HUES64 (cell line): ENCODE results near the gene KCTD14.
"Not testable (repeated sequence)": the region's sequence is repeated elsewhere in the genome, so short reads cannot be mapped to it uniquely, and the experiment has no call there.

Source experiments
- H3K27ac ChIP-seq: 2 replicates; pipeline ENCODE4 v1.7.0; 2013; ENCODE audit warnings: low read depth, low read length, inconsistent platforms
- H3K27me3 ChIP-seq: 2 replicates; pipeline ENCODE4 v1.6.1; 2013; ENCODE audit warnings: mild to moderate bottlenecking, low read length; ENCODE audit not compliant: insufficient read depth
- H3K36me3 ChIP-seq: 2 replicates; pipeline ENCODE4 v1.6.1; 2013; ENCODE audit warnings: mild to moderate bottlenecking, low read length; ENCODE audit not compliant: insufficient read depth
- H3K4me1 ChIP-seq: 2 replicates; pipeline ENCODE4 v1.6.1; 2013; ENCODE audit warnings: mild to moderate bottlenecking, low read length, moderate library complexity; ENCODE audit not compliant: insufficient read depth
- H3K4me3 ChIP-seq: 2 replicates; pipeline ENCODE4 v1.5.1; 2013; ENCODE audit warnings: mild to moderate bottlenecking, low read length, moderate library complexity
- H3K9ac ChIP-seq: 2 replicates; pipeline ENCODE4 v1.6.1; 2013; ENCODE audit warnings: mild to moderate bottlenecking, low read depth, low read length
- H3K9me3 ChIP-seq: 2 replicates; pipeline ENCODE4 v1.6.1; 2013; ENCODE audit warnings: low read depth, low read length; ENCODE audit not compliant: insufficient read depth
- WGBS: fragments of 150-250, 120-280 bp; methylation state at CpG from one replicate; pipeline ENCODE4 v1.1.7; 2013; ENCODE audit warnings: missing lambda C conversion rate; 5-methylcytosine and 5-hydroxymethylcytosine counted together

The KCTD14 gene

DNA sequence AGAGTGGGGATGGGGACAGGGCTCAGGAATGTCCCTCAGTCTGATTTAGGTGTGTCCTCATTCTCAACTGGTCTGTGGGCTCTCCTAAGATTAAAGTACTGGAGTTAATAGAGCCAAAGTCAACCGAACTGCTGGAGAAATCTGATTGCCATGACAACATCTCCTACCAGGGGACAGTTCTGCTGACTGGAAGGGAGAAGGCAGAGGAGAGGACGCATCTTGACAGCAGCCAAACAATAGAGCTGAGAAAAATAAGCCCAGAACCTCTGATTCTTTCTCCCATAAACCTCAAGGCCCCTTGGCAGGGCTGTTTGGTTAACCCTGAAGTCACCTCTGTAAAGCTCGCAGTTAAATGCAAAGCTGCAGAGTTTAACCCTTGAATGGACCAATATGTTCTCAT is 2.8 kb downstream of the KCTD14 start:
- Histone ChIP-seq H3K4me1 (no peaks in the 10 kb centered on the region), H3K27ac (no peak overlapping the region), H3K36me3 (peaks cover 17% of the 10 kb centered on the region), H3K9me3 (no peaks in the 10 kb centered on the region), H3K9ac (no peak overlapping the region), H3K27me3 (no peaks in the 10 kb centered on the region), H3K4me3 (no peak overlapping the region)
- 32% methylated on average over 3 of the region's 3 CpGs for whole genome bisulfite sequencing

- Histone ChIP-seq H3K27ac (no peak overlapping the region), H3K27me3 (no peaks in the 10 kb centered on the region), H3K4me1 (no peaks in the 10 kb centered on the region), H3K36me3 (peaks cover 17% of the 10 kb centered on the region), H3K9me3 (no peaks in the 10 kb centered on the region), H3K4me3 (no peak overlapping the region), H3K9ac (no peak overlapping the region)
- WGBS, result 62% methylated on average over 4 of the region's 4 CpGs
Measured at GRCh38 chr11:78019808-78020207, 3.3 kb downstream of the KCTD14 start.

- Histone ChIP-seq H3K9ac (no peak overlapping the region), H3K4me3 (no peak overlapping the region), H3K27me3 (no peaks in the 10 kb centered on the region), H3K36me3 (peaks cover 17% of the 10 kb centered on the region), H3K27ac (no peak overlapping the region), H3K4me1 (no peaks in the 10 kb centered on the region), H3K9me3 (no peaks in the 10 kb centered on the region)
- 95% methylated on average over 1 of the region's 1 CpG for WGBS
Measured at GRCh38 chr11:78015878-78016277, 7.2 kb downstream of the KCTD14 start.

DNA sequence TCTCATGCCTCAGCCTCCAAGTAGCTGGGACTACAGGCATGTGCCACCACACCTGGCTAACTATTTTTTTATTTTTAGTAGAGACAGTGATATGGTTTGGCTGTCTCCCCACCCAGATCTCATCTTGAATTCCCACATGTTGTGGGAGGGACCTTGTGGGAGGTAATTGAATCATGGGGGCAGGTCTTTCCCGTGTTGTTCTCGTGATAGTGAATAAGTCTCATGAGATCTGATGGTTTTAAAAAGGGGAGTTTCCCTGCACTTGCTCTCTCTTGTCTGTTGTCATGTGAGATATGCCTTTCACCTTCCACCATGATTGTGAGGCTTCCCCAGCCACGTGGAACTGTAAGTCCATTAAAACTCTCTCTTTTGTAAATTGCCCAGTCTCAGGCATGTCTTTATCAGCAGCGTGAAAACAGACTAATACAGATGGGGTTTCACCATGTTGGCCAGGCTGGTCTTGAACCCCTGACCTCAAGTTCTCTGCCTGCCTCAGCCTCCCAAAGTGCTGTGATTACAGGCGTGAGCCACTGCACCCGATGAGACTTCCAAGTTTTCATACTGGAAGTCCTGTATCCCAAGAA is 8.0 kb downstream of the KCTD14 start:
- not testable (repeated sequence) for H3K4me3 ChIP-seq, H3K9ac ChIP-seq, H3K27me3 ChIP-seq, H3K4me1 ChIP-seq, H3K9me3 ChIP-seq, H3K27ac ChIP-seq
- H3K36me3 ChIP-seq, result peaks cover 17% of the 10 kb centered on the region
- WGBS, result 89% methylated on average over 6 of the region's 6 CpGs

GRCh38 chr11:78011301-78011700 is 11.8 kb downstream of the KCTD14 start:
- Histone ChIP-seq H3K4me3 (no peak overlapping the region), H3K4me1 (no peaks in the 10 kb centered on the region), H3K27me3 (no peaks in the 10 kb centered on the region), H3K27ac (no peak overlapping the region), H3K36me3 (peaks cover 10% of the 10 kb centered on the region), H3K9me3 (no peaks in the 10 kb centered on the region), H3K9ac (no peak overlapping the region)
- 89% methylated on average over 2 of the region's 2 CpGs for WGBS

DNA sequence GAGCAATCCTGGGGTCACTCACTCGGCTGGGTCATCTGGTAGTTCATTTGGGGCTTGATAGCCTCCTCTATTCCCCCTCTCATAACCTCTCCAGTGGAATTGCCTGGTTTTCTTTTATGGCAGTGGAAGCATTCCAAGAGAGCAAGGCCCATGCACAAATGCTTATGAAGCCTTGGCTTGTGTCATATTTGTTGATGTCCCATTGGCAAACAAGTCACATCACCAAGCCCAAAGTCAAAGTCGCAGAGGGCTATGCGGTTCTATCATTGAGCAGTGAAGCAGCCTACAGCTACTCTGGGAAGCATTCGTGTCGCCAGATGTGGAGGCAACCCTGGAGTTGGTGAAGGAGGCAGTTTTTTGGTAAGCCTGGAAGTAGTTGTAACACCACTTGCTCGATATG is 12.3 kb downstream of the KCTD14 start:
- H3K36me3 ChIP-seq, result peaks cover 5% of the 10 kb centered on the region; the same call in 1 of the 2 replicates
- no peak overlapping the region for H3K4me3 ChIP-seq
- H3K9me3 ChIP-seq, result no peaks in the 10 kb centered on the region
- H3K4me1 ChIP-seq, result no peaks in the 10 kb centered on the region
- no peak overlapping the region for H3K27ac ChIP-seq
- no peaks in the 10 kb centered on the region for H3K27me3 ChIP-seq
- no peak overlapping the region for H3K9ac ChIP-seq
- WGBS, result 90% methylated on average over 5 of the region's 6 CpGs

DNA sequence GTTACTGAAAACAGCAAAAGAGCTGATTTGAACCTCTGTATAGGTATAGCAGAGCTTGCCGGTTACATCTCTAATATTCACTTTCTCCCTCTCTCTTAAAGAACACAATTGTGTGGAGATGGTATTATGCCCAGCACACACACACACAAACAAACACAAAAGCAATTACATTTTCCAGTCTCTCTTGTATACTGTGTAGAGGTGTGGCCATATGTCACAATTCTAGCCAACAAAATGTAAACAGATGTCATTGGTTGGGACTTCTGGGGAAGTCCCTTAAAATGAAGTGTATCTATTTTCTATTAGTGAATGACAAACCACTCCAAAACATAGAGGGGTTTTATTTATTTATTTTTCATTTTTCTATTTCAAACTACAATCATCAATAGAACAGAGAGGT is 12.8 kb downstream of the KCTD14 start:
- H3K36me3 ChIP-seq, result 0 out of 2 replicates have a peak, but pooled peaks cover under 1% of the 10 kb centered on the region

DNA sequence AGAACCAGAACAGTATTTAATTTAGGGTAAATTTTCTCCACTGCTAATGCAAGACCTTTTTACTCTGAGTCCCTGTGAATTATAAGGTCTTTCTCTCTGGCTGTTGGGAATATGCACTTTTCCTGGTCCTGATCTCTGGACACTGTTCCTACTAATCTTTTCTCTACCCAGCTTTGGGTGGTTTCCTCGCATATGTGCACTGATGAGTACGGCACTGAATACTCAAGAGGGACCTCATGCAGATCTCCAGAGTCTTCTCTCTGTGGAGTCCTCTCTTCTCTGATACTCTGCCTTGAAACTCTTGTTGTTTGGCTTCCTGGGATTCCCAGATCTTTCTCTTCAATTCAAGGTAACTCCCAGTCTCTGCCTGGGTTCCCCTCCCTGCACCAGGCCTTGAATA is 14.0 kb downstream of the KCTD14 start:
- Histone ChIP-seq H3K4me1 (no peaks in the 10 kb centered on the region), H3K9me3 (no peaks in the 10 kb centered on the region), H3K27me3 (no peaks in the 10 kb centered on the region), H3K27ac (no peak overlapping the region), H3K9ac (no peak overlapping the region), H3K36me3 (no peaks in the 10 kb centered on the region), H3K4me3 (no peak overlapping the region)
- WGBS, result 92% methylated on average over 2 of the region's 2 CpGs

More for the DNA sequence above, 12.8 kb downstream of the KCTD14 start:
- no CpG with 5 or more reads among the region's 1 CpG for WGBS
- no peak overlapping the region for H3K9ac ChIP-seq
- no peaks in the 10 kb centered on the region for H3K9me3 ChIP-seq
- no peak overlapping the region for H3K4me3 ChIP-seq
- H3K4me1 ChIP-seq, result no peaks in the 10 kb centered on the region
- H3K27me3 ChIP-seq, result no peaks in the 10 kb centered on the region
- no peak overlapping the region for H3K27ac ChIP-seq

DNA sequence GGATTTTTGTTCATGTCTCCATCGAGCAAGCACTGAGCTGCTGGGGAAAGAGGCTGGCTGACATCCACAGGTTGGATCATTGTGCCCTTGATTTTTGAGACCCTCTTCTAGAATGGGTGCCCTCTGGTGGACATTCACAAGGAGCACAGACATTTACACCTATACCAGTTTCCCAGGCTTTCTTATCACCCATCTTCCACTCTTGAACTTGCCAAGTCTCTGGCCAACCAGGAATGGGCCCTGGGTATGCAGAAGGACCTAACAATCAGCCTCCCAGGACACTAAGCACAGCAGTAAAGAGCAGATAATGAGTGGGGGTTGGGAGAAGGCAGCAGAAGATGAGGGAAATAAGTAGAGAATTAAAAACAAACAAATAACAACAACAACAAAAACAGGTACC is 22.9 kb downstream of the KCTD14 start:
- no peak overlapping the region for H3K9ac ChIP-seq
- no peak overlapping the region for H3K4me3 ChIP-seq
- no peaks in the 10 kb centered on the region for H3K27me3 ChIP-seq
- H3K36me3 ChIP-seq, result no peaks in the 10 kb centered on the region
- H3K4me1 ChIP-seq, result peaks cover under 1% of the 10 kb centered on the region; the same call in 1 of the 2 replicates
- H3K9me3 ChIP-seq, result no peaks in the 10 kb centered on the region
- 53% methylated on average over 1 of the region's 1 CpG for WGBS
- no peak overlapping the region for H3K27ac ChIP-seq

GRCh38 chr11:77999446-78000030 is 23.5 kb downstream of the KCTD14 start:
- Histone ChIP-seq H3K9me3 (no peaks in the 10 kb centered on the region), H3K27me3 (no peaks in the 10 kb centered on the region), H3K4me1 (peaks cover 3% of the 10 kb centered on the region; the same call in 1 of the 2 replicates), H3K4me3 (no peak overlapping the region), H3K27ac (no peak overlapping the region), H3K36me3 (no peaks in the 10 kb centered on the region), H3K9ac (no peak overlapping the region)
- 98% methylated on average over 1 of the region's 1 CpG for WGBS

GRCh38 chr11:77994434-77995362 is 28.4 kb downstream of the KCTD14 start, which contains the start of gene INTS4:
Gene INTS4 (minus strand): TSS chr11:77994668. CDS start chr11:77994643, 25 bp downstream.
- Histone ChIP-seq H3K36me3 (peaks cover 14% of the 10 kb centered on the region), H3K9me3 (no peaks in the 10 kb centered on the region), H3K9ac (peak within 1 kb of the TSS; percentile 91), H3K27me3 (no peaks in the 10 kb centered on the region), H3K4me1 (0 out of 2 replicates have a peak, but pooled peaks cover 9% of the 10 kb centered on the region), H3K27ac (peak within 1 kb of the TSS; percentile 72), H3K4me3 (peak within 1 kb of the TSS; percentile 98)
- WGBS, result 1% methylated on average over 47 of the region's 47 CpGs
